Lower leg skin (tissue), 3 donors: ENCODE results near the gene SH2B3.

Source experiments
- POLR2A ChIP-seq, 2 donors: fragments of 450-650 bp; IDR thresholded peaks; one replicate each; pipeline ENCODE4 v1.6.1; 2016 to 2017; ENCODE audit warnings: antibody characterized with exemption in 2 of 2, mild to moderate bottlenecking in 1 of 2, moderate library complexity in 1 of 2
- TF ChIP-seq, protein P1 (sequence below), 3 donors: fragments of 450-650 bp; IDR thresholded peaks; one replicate each; pipeline ENCODE4 v1.5.1; 2016; ENCODE audit warnings: antibody characterized with exemption in 3 of 3, mild to moderate bottlenecking in 3 of 3, moderate library complexity in 2 of 3

DNA sequence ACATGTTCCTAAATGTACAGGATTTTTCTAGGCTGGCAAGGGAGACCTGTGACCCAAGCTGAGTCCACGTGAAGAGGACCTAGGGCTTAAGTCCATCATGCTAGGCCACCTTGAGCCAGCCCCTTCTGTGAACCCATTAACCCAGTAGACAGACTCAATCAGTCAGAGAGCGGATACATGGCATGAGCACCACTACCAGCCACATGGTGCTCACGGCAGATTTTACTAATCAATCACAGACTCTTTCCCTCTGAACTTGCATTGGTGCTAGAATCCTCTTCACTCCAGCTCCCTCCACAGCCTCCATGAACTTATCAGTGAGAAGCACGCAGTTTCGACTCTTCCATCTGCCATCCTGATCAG lies 45.8 kb upstream of the SH2B3 start:
- TF ChIP-seq, protein P1, sequence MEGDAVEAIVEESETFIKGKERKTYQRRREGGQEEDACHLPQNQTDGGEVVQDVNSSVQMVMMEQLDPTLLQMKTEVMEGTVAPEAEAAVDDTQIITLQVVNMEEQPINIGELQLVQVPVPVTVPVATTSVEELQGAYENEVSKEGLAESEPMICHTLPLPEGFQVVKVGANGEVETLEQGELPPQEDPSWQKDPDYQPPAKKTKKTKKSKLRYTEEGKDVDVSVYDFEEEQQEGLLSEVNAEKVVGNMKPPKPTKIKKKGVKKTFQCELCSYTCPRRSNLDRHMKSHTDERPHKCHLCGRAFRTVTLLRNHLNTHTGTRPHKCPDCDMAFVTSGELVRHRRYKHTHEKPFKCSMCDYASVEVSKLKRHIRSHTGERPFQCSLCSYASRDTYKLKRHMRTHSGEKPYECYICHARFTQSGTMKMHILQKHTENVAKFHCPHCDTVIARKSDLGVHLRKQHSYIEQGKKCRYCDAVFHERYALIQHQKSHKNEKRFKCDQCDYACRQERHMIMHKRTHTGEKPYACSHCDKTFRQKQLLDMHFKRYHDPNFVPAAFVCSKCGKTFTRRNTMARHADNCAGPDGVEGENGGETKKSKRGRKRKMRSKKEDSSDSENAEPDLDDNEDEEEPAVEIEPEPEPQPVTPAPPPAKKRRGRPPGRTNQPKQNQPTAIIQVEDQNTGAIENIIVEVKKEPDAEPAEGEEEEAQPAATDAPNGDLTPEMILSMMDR (IDR thresholded peaks at IDR 0.05): no peak
- TF ChIP-seq POLR2A (IDR thresholded peaks at IDR 0.05): no peak
